Left cardiac atrium (tissue), 4 donors: Measurements from ENCODE around the gene WDFY4. TPM values are rescaled to one million over a fixed set of nuclear protein-coding genes. Genes with fewer than 3 reads are reported as not detected.
"Not testable (repeated sequence)": the region's sequence is repeated elsewhere in the genome, so short reads cannot be mapped to it uniquely, and the experiment has no call there.

Experiments used
- ATAC-seq, 2 donors: fragments of 200-7000 bp; cut with Tn5 transposase; one replicate each; pipeline ENCODE4 v1.9.1; 2020; ENCODE audit warnings: mild to moderate bottlenecking in 2 of 2, moderate library complexity in 2 of 2
- DNase-seq: peaks from one replicate; pipeline ENCODE4 v3.0.0-alpha.2; 2020
- intact Hi-C, 2 donors: fragments of 100-400 bp; cut with DNase I; formaldehyde crosslinking; loops; one replicate each; pipeline versions ENCODE4 v1.14.1 to v1.15.1; 2022 to 2023
- long read RNA-seq: library from polyadenylated mRNA; unstranded; transcript quantifications from one replicate; pipeline ENCODE4 v2.0.0, GENCODE V29; 2021
- total RNA-seq, 2 donors: library from RNA; stranded (reverse); fragmentation: NEBNext Ultra II Directional; extraction: Animal tissue kit (Norgen Biotek cat#: 25700); gene quantifications; one replicate each; pipeline ENCODE4 v1.2.1, GENCODE V29; 2021
- donor health status: DM: no; HTN: yes; CAD: no.
- donor health status: DM: no; HTN: yes; CAD: no; lungs with severe emphysema.
- donor health status: DM: yes; HTN: yes; CAD: no.
- donor health status: Dilated cardiomyopathy.

The WDFY4 gene, protein sequence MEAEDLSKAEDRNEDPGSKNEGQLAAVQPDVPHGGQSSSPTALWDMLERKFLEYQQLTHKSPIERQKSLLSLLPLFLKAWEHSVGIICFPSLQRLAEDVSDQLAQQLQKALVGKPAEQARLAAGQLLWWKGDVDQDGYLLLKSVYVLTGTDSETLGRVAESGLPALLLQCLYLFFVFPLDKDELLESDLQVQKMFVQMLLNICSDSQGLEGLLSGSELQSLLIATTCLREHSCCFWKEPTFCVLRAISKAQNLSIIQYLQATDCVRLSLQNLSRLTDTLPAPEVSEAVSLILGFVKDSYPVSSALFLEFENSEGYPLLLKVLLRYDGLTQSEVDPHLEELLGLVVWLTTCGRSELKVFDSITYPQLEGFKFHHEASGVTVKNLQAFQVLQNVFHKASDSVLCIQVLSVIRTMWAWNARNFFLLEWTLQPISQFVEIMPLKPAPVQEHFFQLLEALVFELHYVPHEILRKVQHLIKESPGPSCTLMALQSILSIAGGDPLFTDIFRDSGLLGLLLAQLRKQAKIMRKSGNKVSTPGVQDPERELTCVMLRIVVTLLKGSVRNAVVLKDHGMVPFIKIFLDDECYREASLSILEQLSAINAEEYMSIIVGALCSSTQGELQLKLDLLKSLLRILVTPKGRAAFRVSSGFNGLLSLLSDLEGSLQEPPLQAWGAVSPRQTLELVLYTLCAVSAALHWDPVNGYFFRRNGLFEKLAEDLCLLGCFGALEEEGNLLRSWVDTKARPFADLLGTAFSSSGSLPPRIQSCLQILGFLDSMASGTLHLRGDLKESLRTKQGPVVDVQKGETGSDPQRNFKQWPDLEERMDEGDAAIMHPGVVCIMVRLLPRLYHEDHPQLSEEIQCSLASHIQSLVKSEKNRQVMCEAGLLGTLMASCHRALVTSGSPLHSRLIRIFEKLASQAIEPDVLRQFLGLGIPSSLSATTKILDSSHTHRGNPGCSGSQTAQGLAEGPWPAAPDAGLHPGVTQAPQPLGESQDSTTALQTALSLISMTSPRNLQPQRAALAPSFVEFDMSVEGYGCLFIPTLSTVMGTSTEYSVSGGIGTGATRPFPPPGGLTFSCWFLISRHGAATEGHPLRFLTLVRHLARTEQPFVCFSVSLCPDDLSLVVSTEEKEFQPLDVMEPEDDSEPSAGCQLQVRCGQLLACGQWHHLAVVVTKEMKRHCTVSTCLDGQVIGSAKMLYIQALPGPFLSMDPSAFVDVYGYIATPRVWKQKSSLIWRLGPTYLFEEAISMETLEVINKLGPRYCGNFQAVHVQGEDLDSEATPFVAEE (N-terminal part only)
- total RNA-seq, result 1 to 10 TPM; 2.6 to 3.8 TPM
- long read RNA-seq, result 0 reads

DNA sequence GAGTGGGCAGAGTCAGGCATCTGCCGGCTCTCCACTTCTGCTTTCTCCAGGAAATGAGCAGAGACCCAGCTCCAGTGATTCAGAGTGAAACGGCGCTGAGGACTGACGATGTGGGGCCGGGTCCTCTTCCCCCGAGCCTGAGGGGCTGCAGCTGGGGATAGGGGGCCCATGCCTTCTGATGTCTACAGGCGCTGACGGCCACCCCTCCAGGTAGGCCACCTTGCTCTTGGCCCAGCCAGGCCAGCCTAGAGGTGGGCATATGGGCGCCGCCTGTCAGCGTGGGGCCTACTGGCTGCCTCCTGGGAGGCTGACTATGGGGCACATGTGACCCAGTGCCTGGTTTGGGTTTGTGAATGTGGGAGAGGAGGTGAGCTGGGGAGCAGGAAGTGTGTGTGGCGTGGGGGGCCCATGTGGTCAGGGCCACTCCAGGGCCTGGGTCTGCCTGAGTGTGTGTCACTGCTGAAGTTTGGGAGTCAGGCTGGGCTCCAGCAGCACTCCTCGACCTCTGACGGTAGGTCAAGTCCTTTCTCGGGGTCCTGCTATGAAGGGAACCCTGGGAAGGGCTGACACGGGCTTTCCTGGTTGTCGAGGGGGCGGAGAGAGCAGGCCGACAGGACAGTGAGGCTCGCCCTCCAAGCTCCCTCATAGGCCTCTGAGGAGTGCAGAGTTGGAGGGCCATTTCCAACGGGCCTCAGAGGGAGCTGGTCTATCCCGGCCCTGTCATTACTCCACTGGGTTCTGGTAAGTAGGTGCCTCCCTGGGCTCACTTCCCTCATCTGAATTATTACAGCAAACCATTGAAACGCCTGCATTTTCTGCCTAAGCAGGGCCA lies at the start of gene WDFY4:
TSS of gene WDFY4 (plus strand) at position 82 of the 832 bp plus-strand sequence. CDS start 24,860 bp downstream, outside the sequence.
- intact Hi-C loops, result no loop called here
- ATAC-seq (peak; percentile 77 to 88), DNase-seq (no peak)

DNA sequence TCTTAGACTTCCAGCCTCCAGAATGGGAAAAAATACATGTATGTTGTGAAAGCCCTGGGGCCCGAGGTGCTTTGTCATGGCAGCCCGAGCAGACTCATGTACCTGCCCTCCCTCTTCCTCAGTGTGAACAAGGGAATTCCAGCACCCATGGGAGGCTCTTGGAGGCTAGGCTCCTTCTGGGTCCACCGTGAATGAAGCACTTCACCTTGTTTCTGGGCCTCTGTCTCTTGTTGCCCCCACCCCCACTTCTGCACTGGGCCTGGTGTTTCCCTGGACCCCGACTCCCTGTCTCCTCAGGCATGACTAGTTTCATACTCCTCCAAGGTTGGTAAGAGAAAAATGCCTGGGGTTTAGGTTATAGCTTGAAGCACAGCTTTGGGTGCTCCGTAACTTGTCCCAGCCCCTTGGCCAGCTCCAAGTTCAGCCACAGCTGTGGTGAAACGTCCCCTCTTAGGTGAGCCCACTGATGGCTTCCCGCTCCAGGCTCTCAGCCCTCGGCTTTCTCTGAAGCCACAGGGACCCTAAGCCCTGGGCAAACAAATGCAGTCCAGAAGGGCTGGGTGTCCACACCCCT lies 49.6 kb upstream of the WDFY4 start:
- ATAC-seq (peak; percentile 9 to 32), DNase-seq (no peak)
- intact Hi-C loops, result no loop called here

DNA sequence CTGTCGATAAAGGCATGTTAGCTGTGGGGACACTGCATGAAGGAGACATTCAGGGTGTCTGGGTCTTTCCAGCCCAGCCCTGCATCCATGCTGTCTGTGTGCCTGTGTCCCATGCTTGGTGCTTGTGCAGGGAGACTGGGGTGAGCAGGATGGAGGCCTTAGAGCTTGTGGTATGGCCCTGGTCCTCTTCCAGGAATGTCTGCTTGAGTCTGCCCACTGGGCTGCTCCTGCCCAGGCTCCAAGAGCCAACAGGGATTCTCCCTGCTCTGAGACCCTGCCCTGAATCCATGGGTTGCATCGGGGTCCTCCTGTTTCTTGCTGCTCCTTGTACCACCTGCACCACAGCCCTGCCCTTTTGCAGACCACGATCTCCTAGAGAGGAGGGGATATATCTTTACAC lies 48.4 kb upstream of the WDFY4 start:
- DNase-seq (no peak), ATAC-seq (no peak)
- intact Hi-C loops, result no loop called here

DNA sequence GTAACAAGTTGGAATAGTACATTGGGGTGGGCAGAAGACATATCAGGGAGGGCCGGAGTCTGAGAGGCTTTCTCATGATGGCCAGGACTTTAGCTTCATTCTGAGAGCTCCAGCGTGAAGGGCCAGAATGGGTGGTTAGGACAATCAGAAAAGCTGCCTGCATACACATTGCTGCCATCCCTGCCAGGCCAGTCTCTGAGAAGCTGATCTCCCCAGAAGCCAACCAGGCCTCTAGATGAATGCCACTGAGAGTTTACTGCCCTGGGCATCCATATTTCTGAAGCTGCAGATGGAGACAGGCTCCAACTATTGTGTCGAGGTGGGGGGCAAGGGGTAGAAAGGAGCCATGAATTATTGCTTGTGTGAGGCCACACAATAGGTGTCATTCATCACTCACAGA lies 47.8 kb upstream of the WDFY4 start:
- ATAC-seq (no peak), DNase-seq (no peak)
- intact Hi-C loops, result no loop called here

DNA sequence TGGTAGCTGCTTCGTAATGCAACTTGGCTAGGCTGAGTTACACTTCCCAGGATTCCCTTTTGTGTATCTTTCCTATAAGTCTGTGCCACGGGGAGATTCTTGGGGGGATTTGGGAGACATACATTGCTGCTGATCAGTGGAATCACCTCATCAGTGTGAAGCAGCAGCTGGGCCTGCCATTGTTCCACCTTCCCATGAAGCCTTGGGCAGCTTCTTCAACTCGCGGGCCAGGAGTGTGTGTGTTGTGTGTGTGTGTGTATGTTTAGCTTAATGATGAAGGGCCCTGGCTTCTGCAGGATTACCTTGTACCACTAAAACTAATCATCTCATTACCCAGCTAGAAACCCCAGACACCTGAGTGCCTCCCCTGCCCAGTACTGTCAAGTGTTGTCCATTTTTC lies 46.5 kb upstream of the WDFY4 start:
- intact Hi-C loops, result no loop called here
- DNase-seq, result no peak
- ATAC-seq, result no peak

DNA sequence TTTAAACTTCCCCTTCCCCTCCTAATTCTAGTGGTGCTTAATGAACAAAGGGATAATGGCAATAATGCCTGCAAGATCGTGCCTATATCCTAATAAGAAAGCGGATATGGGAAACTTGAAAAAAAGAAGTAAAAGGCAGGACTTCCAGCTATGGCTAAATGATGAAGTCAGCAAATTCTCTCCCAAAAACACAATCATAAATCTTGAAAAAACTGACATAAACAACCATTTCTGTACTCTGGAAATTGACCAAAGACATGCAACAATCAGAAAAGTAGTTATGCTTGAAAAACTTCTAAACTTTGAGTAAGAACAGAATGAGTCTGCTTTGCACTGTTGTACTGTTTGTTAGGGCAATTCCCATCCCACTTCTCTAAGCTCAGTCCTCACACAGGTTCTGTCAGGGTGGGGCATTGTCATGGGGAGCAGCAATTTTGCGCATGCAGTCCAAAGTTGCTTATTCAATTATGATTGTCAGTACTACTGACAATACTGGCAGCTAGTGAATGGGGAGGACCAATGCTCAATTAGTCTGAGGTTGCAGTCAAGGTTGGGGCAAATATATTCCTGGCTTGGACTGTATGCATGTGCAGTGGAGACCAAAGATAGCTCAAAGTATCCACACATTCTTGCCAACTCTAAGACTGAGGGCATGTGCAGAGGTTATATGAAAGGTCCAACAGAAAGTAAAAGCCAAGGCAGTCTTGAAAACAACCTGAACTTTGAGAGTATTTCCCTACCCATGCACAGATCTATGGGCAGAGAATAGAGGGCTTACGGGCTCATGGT lies 45.7 kb upstream of the WDFY4 start:
- ATAC-seq, result no peak
- no peak for DNase-seq
- intact Hi-C loops, result no loop called here

DNA sequence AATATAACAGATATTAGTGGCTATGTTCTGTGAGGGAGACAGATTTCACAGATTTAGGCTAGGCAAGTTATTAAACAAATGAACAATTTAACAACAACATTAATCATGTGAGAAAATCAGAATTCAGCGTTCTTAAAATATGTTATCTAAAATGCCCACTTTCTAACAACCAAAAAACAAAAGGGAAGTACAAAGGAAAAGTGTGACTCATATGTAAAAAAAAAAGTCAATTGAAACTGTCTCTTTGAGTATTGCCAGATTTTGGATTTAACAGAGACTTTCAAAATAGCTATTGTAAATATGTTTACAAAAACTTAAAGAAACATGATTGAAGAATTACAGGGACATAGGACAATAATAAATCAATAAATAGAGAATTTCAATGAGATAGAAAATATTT lies 45.0 kb upstream of the WDFY4 start:
- intact Hi-C loops, result no loop called here
- ATAC-seq, result no peak
- DNase-seq, result no peak

DNA sequence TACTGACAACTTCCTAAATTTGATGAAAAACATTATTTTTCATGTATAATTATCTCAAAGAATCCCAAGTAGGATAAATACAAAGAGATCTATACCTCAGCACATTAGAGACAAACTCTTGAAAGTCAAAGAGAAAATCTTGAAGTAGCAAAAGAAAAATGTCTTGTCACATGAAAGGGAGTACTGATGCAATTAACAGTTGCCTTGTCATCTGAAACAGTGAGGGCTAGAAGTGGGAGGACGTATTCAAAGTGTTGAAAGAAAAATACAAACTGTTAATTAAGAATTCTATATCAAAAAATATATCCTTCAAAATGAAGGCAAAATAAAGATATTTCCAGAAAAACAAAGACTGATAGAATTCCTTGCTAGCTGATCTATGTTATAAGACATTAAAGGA lies 44.3 kb upstream of the WDFY4 start:
- intact Hi-C loops, result no loop called here
- DNase-seq, result no peak
- ATAC-seq, result no peak

DNA sequence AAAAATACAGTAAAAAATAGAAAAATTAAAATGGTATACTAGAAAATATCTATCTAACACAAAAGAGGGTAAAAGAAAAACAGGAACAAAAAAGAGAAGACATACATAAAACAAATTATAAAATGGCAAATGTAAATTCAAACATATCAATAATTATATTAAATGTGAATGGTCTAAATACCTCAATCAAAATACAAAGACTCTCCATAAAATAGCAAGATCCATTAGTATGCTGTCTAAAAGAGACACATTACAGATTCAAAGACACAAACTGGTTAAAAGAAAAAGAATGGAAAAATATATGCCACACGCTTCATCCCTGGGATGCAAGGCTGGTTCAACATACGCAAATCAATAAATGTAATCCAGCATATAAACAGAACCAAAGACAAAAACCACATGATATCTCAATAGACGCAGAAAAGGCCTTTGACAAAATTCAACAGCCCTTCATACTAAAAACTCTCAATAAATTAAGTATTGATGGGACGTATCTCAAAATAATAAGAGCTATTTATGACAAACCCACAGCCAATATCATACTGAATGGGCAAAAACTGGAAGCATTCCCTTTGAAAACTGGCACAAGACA lies 43.5 kb upstream of the WDFY4 start:
- ATAC-seq, intact Hi-C loops, DNase-seq: not testable (repeated sequence)

DNA sequence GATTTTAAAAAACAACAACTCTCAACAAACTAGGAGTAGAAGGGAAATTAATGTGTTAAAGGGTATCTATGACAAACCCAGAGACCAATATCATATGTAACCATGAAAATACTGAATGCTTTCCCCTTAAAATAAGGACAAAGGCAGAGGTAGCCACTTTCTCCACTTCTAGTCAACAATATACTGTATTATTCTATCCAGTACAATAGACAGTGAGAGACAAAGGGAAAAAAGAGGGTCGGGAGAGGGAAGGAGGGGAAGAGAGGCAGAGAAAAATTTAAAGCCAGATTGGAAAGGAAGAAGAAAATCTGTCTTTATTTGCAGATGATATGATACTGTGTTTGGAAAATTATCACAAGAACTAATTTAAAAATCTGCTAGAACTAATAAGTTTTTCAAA lies 39.1 kb upstream of the WDFY4 start:
- ATAC-seq (no peak), DNase-seq (no peak)
- intact Hi-C loops, result no loop called here

DNA sequence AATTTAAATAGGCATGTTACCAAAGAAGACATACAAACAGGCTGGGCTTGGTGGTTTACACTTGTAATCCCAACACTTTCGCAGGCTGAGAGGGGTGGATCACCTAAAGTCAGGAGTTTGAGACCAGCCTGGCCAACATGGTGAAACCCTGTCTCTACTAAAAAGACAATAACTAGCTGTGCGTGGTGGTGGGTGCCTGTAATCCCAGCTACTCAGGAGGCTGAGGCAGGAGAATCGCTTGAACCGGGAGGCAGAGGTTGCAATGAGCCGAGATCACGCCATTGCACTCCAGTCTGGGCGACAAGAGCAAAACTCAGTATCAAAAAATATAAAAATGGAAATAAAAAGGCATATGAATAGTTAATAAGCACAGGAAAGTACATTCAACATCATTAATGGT lies 37.6 kb upstream of the WDFY4 start:
- ATAC-seq, intact Hi-C loops, DNase-seq: not testable (repeated sequence)

DNA sequence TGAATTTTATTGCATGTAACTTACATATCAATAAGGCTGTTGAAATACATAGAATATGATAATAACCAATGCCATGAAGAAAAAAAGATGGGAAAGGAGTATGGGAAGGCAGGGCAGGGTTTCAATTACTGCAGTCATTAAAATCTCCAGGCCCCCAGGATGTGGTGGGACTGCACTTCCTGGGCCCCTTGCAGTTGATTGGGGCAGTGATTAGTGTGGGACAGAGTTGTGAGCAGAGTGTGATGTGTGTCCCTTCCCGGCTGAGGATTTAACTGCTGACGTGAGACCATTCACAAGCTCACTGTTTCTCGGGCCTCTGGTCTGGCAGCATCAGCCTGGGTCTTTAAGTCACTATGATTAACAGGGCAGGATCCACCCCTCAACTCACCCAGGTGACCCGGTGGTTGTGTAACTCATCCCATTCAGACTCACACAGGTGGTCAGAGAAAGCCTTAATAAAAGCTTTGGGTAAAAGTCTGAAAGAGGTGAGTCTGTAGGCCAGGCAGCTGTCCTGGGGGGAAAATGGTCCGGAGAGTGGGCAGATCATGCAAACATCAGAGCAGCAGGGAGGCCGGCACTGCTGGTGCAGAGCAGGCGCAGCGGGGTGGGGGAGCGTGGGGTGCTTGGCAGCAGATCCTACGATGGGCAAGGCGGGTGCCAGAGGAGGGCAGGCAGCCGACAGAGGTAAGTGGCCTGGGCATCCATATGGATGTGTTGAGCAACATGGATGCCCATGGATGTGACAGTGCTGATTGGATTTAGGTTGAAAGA lies 36.3 kb upstream of the WDFY4 start:
- ATAC-seq (no peak), DNase-seq (no peak)
- intact Hi-C loops, result no loop called here

DNA sequence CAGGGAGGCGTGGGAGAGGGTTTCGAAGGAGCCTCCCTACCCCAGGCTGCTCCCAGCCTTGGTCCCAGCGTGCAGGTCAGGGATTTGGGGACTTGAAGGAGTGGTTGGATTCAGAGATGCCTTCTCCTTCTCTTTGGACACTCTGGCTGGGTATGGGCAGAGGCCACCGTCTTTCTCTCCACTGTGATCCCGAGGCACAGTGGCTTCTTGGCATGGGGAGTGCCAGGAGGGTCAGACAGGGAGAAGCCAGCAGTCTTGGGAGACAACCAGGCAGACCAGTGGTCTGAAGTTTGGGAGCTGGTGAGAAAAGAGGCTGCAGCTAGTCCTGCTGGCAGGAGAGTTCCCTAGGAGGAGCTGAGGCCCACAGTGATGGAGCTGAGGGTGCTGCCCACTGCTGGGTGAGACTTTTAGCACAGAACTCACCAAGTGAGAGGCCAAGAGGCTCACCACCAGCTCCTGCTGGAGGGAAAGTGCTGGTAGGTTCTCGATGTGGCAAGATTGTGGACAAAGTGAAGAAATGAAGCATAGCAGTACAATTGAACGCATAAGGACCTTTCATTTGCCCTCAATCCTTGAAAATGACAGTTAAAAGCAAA lies 35.2 kb upstream of the WDFY4 start:
- intact Hi-C loops, result no loop called here
- ATAC-seq (no peak), DNase-seq (no peak)

DNA sequence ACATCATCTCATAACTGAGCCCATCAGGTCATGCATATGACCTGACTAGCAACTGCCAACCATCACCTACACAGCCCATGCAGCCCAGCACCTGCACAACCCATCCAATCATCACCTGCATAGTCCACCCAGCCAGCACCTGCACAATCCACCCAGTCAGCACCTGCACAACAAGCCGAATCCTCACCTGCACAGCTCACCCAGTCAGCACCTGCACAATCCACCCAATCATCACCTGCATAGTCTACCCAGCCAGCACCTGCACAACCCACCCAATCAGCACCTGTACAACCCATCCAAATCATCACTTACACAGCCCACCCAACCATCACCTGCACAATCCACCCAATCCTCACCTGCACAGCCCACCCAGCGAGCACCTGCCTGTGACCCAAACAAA lies 33.4 kb upstream of the WDFY4 start:
- ATAC-seq (no peak), DNase-seq (no peak)
- intact Hi-C loops, result loop anchor here in 1 of 2 donors (5.0 to 10.0 kb wide), 2 partner anchors 84 to 286 kb away; no protein-coding TSS in a partner anchor

DNA sequence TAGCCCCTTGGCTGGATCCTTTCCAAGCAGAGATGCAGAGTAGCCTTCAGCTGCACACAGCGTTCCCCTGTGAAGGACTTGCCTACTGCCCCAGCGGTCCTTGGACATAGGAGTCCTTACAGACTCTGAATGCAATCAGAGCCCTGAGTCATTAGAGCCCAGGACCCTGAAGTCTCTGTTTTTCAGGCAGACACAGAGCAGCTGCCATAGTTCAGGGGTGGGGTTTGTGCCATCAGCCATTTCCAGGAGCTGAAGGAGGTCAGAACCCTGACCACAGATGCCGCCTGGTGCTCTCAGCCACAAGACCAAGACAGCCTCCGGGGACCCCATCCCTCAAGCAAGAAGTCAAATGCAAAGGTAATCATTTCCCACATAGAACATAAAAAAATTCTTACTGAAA lies 32.8 kb upstream of the WDFY4 start:
- intact Hi-C loops, result loop anchor here in 1 of 2 donors (5.0 to 10.0 kb wide), 2 partner anchors 85 to 287 kb away; no protein-coding TSS in a partner anchor
- DNase-seq (no peak), ATAC-seq (no peak)

DNA sequence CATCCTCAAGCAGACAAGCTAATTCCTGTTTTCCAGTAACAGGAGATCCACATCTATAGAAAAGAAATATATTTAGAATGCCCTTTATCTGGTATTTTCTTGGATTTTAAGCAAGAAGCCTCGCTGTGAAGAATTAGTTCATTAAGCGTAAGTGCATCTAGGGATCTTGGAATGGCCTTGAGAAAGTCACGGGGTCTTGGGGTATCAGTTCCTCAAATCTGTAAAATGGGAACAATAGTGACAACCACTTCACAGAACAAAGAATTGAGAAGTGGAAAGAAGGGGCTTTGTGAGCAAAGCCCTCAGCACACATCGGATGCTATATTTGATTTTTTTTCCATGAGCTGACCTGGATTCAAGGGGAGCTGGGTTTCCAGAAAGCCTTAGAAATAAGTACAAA lies 32.3 kb upstream of the WDFY4 start:
- DNase-seq (no peak), ATAC-seq (no peak)
- intact Hi-C loops, result loop anchor here in 1 of 2 donors (5.0 to 10.0 kb wide), 2 partner anchors 85 to 288 kb away; no protein-coding TSS in a partner anchor
